Measurements from ENCODE around the gene AOAH.
"Not testable (repeated sequence)": the region's sequence is repeated elsewhere in the genome, so short reads cannot be mapped to it uniquely, and the experiment has no call there.

Gene AOAH

GRCh38 chr7:36708767-36709166 is 15.5 kb downstream of the AOAH start:
- no peak overlapping the region for H3K4me3 ChIP-seq (replicated peaks; ENCODE audit: insufficient read depth, low read length)
- H3K27ac ChIP-seq (replicated peaks) = no peak overlapping the region
- no peak for DNase-seq (ENCODE audit: low read depth in 1 of 2, low spot score in 1 of 2)
- H3K27me3 ChIP-seq (ENCODE audit: insufficient read depth, poor library complexity, severe bottlenecking) = no peaks in the 10 kb centered on the region
- TF ChIP-seq POLR2AphosphoS5 (IDR thresholded peaks at IDR 0.05; ENCODE audit: low read depth) = no peak
- TF ChIP-seq GABPA (IDR thresholded peaks at IDR 0.05; ENCODE audit: low read depth) = no peak
- no peak for TF ChIP-seq REST (IDR thresholded peaks at IDR 0.05; ENCODE audit: insufficient replicate concordance, low read depth)
- no peak for TF ChIP-seq CTCF (IDR thresholded peaks at IDR 0.05; ENCODE audit: insufficient read depth, low read length)
- TF ChIP-seq SPI1 (IDR thresholded peaks at IDR 0.05; ENCODE audit: borderline replicate concordance, low read depth) = no peak

DNA sequence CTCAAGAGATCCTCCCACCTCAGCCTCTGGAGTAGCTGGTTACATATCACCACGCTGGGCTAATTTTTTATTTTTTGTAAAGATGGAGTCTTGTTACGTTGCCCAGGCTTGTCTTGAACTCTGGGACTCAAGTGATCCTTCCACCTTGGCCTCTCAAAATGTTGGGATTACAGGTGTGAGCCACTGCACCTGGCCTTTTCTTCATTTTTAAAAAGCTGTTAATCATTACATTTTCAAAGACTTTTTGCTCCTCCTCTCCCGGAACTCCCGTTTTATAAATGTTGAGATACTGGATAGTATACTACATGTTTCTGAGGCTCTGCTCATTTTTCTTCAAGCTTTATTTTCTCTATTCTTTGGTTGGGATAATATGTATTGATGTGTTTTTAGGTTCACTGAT is 16.4 kb downstream of the AOAH start:
- Histone ChIP-seq H3K27me3 (ENCODE audit: insufficient read depth, poor library complexity, severe bottlenecking) (no peaks in the 10 kb centered on the region), H3K4me3 (replicated peaks; ENCODE audit: insufficient read depth, low read length) (no peak overlapping the region), H3K27ac (replicated peaks) (no peak overlapping the region)
- DNase-seq (ENCODE audit: low read depth in 1 of 2, low spot score in 1 of 2) = no peak
- TF ChIP-seq REST (IDR thresholded peaks at IDR 0.05; ENCODE audit: insufficient replicate concordance, low read depth) (no peak), POLR2AphosphoS5 (IDR thresholded peaks at IDR 0.05; ENCODE audit: low read depth) (no peak), SPI1 (IDR thresholded peaks at IDR 0.05; ENCODE audit: borderline replicate concordance, low read depth) (no peak), CTCF (IDR thresholded peaks at IDR 0.05; ENCODE audit: insufficient read depth, low read length) (no peak), GABPA (IDR thresholded peaks at IDR 0.05; ENCODE audit: low read depth) (no peak)

GRCh38 chr7:36707465-36707864 is 16.8 kb downstream of the AOAH start:
- no peak for TF ChIP-seq REST (IDR thresholded peaks at IDR 0.05; ENCODE audit: insufficient replicate concordance, low read depth)
- no peak for TF ChIP-seq POLR2AphosphoS5 (IDR thresholded peaks at IDR 0.05; ENCODE audit: low read depth)
- no peak for TF ChIP-seq CTCF (IDR thresholded peaks at IDR 0.05; ENCODE audit: insufficient read depth, low read length)
- TF ChIP-seq SPI1 (IDR thresholded peaks at IDR 0.05; ENCODE audit: borderline replicate concordance, low read depth) = no peak
- no peak for TF ChIP-seq GABPA (IDR thresholded peaks at IDR 0.05; ENCODE audit: low read depth)
- DNase-seq (ENCODE audit: low read depth in 1 of 2, low spot score in 1 of 2) = no peak
- Histone ChIP-seq H3K27me3 (ENCODE audit: insufficient read depth, poor library complexity, severe bottlenecking) (no peaks in the 10 kb centered on the region), H3K4me3 (replicated peaks; ENCODE audit: insufficient read depth, low read length) (no peak overlapping the region), H3K27ac (replicated peaks) (no peak overlapping the region)

DNA sequence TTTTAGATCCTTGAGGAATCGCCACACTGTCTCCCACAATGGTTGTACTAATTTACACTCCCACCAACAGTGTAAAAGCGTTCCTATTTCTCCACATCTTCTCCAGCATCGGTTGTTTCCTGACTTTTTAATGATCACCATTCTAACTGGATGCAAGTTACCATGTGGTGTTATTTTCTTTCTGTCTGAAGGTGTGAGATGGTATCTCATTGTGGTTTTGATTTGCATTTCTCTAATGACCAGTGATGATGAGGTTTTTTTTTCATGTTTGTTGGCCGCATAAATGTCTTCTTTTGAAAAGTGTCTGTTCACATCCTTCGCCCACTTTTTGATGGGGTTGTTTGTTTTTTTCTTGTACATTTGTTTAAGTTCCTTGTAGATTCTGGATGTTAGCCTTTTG is 20.4 kb downstream of the AOAH start:
- not testable (repeated sequence) for DNase-seq (ENCODE audit: low read depth in 1 of 2, low spot score in 1 of 2)

More for the DNA sequence above, 20.4 kb downstream of the AOAH start:
- not testable (repeated sequence) for H3K27me3 ChIP-seq (ENCODE audit: insufficient read depth, poor library complexity, severe bottlenecking); H3K4me3 ChIP-seq (replicated peaks; ENCODE audit: insufficient read depth, low read length); H3K27ac ChIP-seq (replicated peaks)
